Measurements from ENCODE around the gene ZZZ3. TPM values are rescaled to one million over a fixed set of nuclear protein-coding genes. Genes with fewer than 3 reads are reported as not detected.

Gene ZZZ3
- total and polyA plus RNA-seq, 10 of the 15 experiments (the other 5 are each of a cell fraction or from before 2014, with no cell fraction given): 10.5 to 44.1 (median 29.5) TPM

- ChIA-PET RAD21 (ENCODE audit: unreplicated experiment) (no interaction called here), SMC1A (ENCODE audit: uncharacterized antibody, unreplicated experiment) (interaction anchor here (0.6 to 1.1 kb wide), 3 partner anchors 16 to 805 kb away, joined by 3 read pairs; no protein-coding TSS in a partner anchor), CTCF (interaction anchor here (0.6 kb wide), 1 partner anchor 1239 kb away, joined by 3 read pairs; no protein-coding TSS in a partner anchor), POLR2A (no interaction called here)
- H3K9ac ChIP-seq (ENCODE audit: control insufficient read depth, insufficient read depth, low read length): no peak overlapping the region
- H3K4me3 ChIP-seq: no peak overlapping the region
- no TSS peak for BruUV-seq (replicated peaks)
- H3K4me1 ChIP-seq (ENCODE audit: control insufficient read depth, insufficient read depth, low read length): no peaks in the 10 kb centered on the region
- TF ChIP-seq JUNB (IDR thresholded peaks at IDR 0.05) (peak; percentile 55), HDAC6 (IDR thresholded peaks at IDR 0.05; ENCODE audit: unreplicated experiment) (no peak), ZNF687 (IDR thresholded peaks at IDR 0.05) (no peak), RUNX3 (IDR thresholded peaks at IDR 0.05; ENCODE audit: low read length) (peak; percentile 43; the same call in 1 of the 2 replicates), MTA2 (IDR thresholded peaks at IDR 0.05; ENCODE audit: low read depth) (no peak), MLLT1 (IDR thresholded peaks at IDR 0.05) (no peak), ZBTB4 (CRISPR knock-in tag; IDR thresholded peaks at IDR 0.05) (no peak), SUPT20H (IDR thresholded peaks at IDR 0.05; ENCODE audit: borderline replicate concordance, control insufficient read depth, low read depth, low read length) (no peak)
- H3K79me2 ChIP-seq (ENCODE audit: control insufficient read depth, insufficient read depth, low read length): peaks cover 4% of the 10 kb centered on the region
- no peak for FAIRE-seq
- no peak for ATAC-seq
- no peaks in the 10 kb centered on the region for H4K20me1 ChIP-seq (ENCODE audit: control insufficient read depth, insufficient read depth)
- peaks cover 0 to 5% of the 10 kb centered on the region in 2 experiments; a peak in 1 of 4 replicates for H3K36me3 ChIP-seq (ENCODE audit: control insufficient read depth in 2 of 2, insufficient read depth in 2 of 2, low read length in 1 of 2)
- WGBS (ENCODE audit: insufficient coverage, insufficient replicate concordance, low lambda C conversion rate, missing lambda C conversion rate): 45% methylated on average over 4 of the region's 4 CpGs
- H3K4me2 ChIP-seq (ENCODE audit: control insufficient read depth, insufficient read depth): no peak overlapping the region
- DNase-seq (ENCODE audit: low read depth, low spot score): no peak
- in situ Hi-C loops (cut with MboI) (no loop called here), intact Hi-C loops (cut with micrococcal nuclease; ENCODE audit: unreplicated experiment) (no loop called here)
- H3K27me3 ChIP-seq (replicated peaks in 1 of 2; ENCODE audit: control insufficient read depth in 2 of 2, insufficient read depth in 2 of 2, low read length in 1 of 2): no peaks in the 10 kb centered on the region
- H3K27ac ChIP-seq (ENCODE audit: control insufficient read depth, insufficient read depth): no peak overlapping the region
- no peak overlapping the region for H2AFZ ChIP-seq (ENCODE audit: control insufficient read depth, low read depth, low read length)
- H3K9me3 ChIP-seq (replicated peaks; ENCODE audit: control insufficient read depth, insufficient read depth, low read length): no peaks in the 10 kb centered on the region
These were observed 42.8 kb downstream of the ZZZ3 start for GRCh38 chr1:77639557-77640069.

Measured in GM12878 (cell line).